Mucosa of rectum (tissue), 2 donors: Measurements from ENCODE around the gene BRIX1.

Source experiments
- H3K27ac ChIP-seq, 2 donors: one replicate each; pipeline ENCODE4 v1.7.0; 2013; ENCODE audit warnings: inconsistent platforms in 2 of 2, low read depth in 2 of 2, low read length in 2 of 2
- H3K27me3 ChIP-seq, 2 donors: one replicate each; pipeline ENCODE4 v1.7.0; 2013; ENCODE audit warnings: low read length in 2 of 2; ENCODE audit not compliant: control insufficient read depth in 2 of 2, insufficient read depth in 2 of 2
- H3K36me3 ChIP-seq, 2 donors: one replicate each; pipeline ENCODE4 v1.7.0; 2013; ENCODE audit warnings: low read length in 2 of 2; ENCODE audit not compliant: control insufficient read depth in 2 of 2, insufficient read depth in 2 of 2
- H3K4me1 ChIP-seq, 2 donors: one replicate each; pipeline ENCODE4 v1.7.0; 2013; ENCODE audit warnings: low read length in 2 of 2, mild to moderate bottlenecking in 1 of 2; ENCODE audit not compliant: control insufficient read depth in 2 of 2, insufficient read depth in 2 of 2
- H3K4me3 ChIP-seq, 2 donors: one replicate each; pipeline ENCODE4 v1.7.0; 2013; ENCODE audit warnings: low read length in 2 of 2
- H3K9ac ChIP-seq, 2 donors: one replicate each; pipeline ENCODE4 v1.7.0; 2013; ENCODE audit warnings: low read length in 2 of 2, low read depth in 1 of 2, mild to moderate bottlenecking in 1 of 2
- H3K9me3 ChIP-seq, 2 donors: one replicate each; pipeline ENCODE4 v1.7.0; 2013; ENCODE audit warnings: low read length in 2 of 2; ENCODE audit not compliant: control insufficient read depth in 2 of 2
- donor health status: healthy.
- donor health status: Normal muscosa, but diverticular disease.

Gene BRIX1

GRCh38 chr5:34915139-34915855 is at the start of gene BRIX1, which contains the start of gene RAD1:
TSS of gene BRIX1 (plus strand) at chr5:34915711. CDS start at chr5:34915739, 28 bp downstream.
TSS of gene RAD1 (minus strand) at chr5:34915504. CDS start at chr5:34914892, 612 bp downstream.
- Histone ChIP-seq H3K9ac (peak within 1 kb of the TSS; percentile 68 to 89), H3K27ac (peak within 1 kb of the TSS; percentile 83 to 85), H3K9me3 (no peaks in the 10 kb centered on the region), H3K4me1 (peaks cover 17 to 24% of the 10 kb centered on the region in 2 donors), H3K36me3 (peaks cover 12% of the 10 kb centered on the region in 2 donors), H3K4me3 (peak within 1 kb of the TSS; percentile 76 to 97), H3K27me3 (no peaks in the 10 kb centered on the region)

- H3K36me3 ChIP-seq, result no peaks in the 10 kb centered on the region
- no peak overlapping the region for H3K9ac ChIP-seq
- no peaks in the 10 kb centered on the region for H3K4me1 ChIP-seq
- H3K27ac ChIP-seq, result no peak overlapping the region
- no peaks in the 10 kb centered on the region for H3K9me3 ChIP-seq
- H3K27me3 ChIP-seq, result no peaks in the 10 kb centered on the region
- H3K4me3 ChIP-seq, result no peak overlapping the region
These were observed 48.5 kb upstream of the BRIX1 start for GRCh38 chr5:34866989-34867471.

GRCh38 chr5:34867660-34868059 is 47.9 kb upstream of the BRIX1 start:
- Histone ChIP-seq H3K36me3 (no peaks in the 10 kb centered on the region), H3K4me1 (no peaks in the 10 kb centered on the region), H3K27ac (no peak overlapping the region), H3K27me3 (no peaks in the 10 kb centered on the region), H3K4me3 (no peak overlapping the region), H3K9ac (no peak overlapping the region), H3K9me3 (no peaks in the 10 kb centered on the region)

GRCh38 chr5:34868791-34869190 is 46.7 kb upstream of the BRIX1 start:
- Histone ChIP-seq H3K4me1 (no peaks in the 10 kb centered on the region), H3K27me3 (no peaks in the 10 kb centered on the region), H3K9ac (no peak overlapping the region), H3K36me3 (no peaks in the 10 kb centered on the region), H3K9me3 (no peaks in the 10 kb centered on the region), H3K4me3 (no peak overlapping the region), H3K27ac (no peak overlapping the region)

GRCh38 chr5:34869256-34869655 is 46.3 kb upstream of the BRIX1 start:
- Histone ChIP-seq H3K36me3 (no peaks in the 10 kb centered on the region), H3K9ac (no peak overlapping the region), H3K4me3 (no peak overlapping the region), H3K27ac (no peak overlapping the region), H3K4me1 (no peaks in the 10 kb centered on the region), H3K27me3 (no peaks in the 10 kb centered on the region), H3K9me3 (no peaks in the 10 kb centered on the region)

- no peaks in the 10 kb centered on the region for H3K9me3 ChIP-seq
- H3K27me3 ChIP-seq, result no peaks in the 10 kb centered on the region
- H3K4me1 ChIP-seq, result no peaks in the 10 kb centered on the region
- H3K27ac ChIP-seq, result no peak overlapping the region
- no peaks in the 10 kb centered on the region for H3K36me3 ChIP-seq
- H3K4me3 ChIP-seq, result no peak overlapping the region
- no peak overlapping the region for H3K9ac ChIP-seq
These were observed 45.1 kb upstream of the BRIX1 start for GRCh38 chr5:34870382-34870781.

- H3K36me3 ChIP-seq, result no peaks in the 10 kb centered on the region
- H3K27ac ChIP-seq, result no peak overlapping the region
- no peaks in the 10 kb centered on the region for H3K9me3 ChIP-seq
- no peaks in the 10 kb centered on the region for H3K27me3 ChIP-seq
- H3K4me3 ChIP-seq, result no peak overlapping the region
- no peak overlapping the region for H3K9ac ChIP-seq
- no peaks in the 10 kb centered on the region for H3K4me1 ChIP-seq
These were observed 39.2 kb upstream of the BRIX1 start for GRCh38 chr5:34876275-34876674.

- Histone ChIP-seq H3K9me3 (no peaks in the 10 kb centered on the region), H3K9ac (no peak overlapping the region), H3K4me3 (no peak overlapping the region), H3K27me3 (no peaks in the 10 kb centered on the region), H3K27ac (no peak overlapping the region), H3K36me3 (no peaks in the 10 kb centered on the region), H3K4me1 (no peaks in the 10 kb centered on the region)
These were observed 34.3 kb upstream of the BRIX1 start for GRCh38 chr5:34881246-34881645.

GRCh38 chr5:34886392-34887119 is 29.0 kb upstream of the BRIX1 start:
- no peaks in the 10 kb centered on the region for H3K9me3 ChIP-seq
- no peaks in the 10 kb centered on the region for H3K36me3 ChIP-seq
- no peaks in the 10 kb centered on the region for H3K4me1 ChIP-seq
- H3K4me3 ChIP-seq, result no peak overlapping the region
- H3K9ac ChIP-seq, result no peak overlapping the region
- H3K27ac ChIP-seq, result no peak overlapping the region
- H3K27me3 ChIP-seq, result no peaks in the 10 kb centered on the region

- H3K4me3 ChIP-seq, result no peak overlapping the region
- no peaks in the 10 kb centered on the region for H3K36me3 ChIP-seq
- H3K9me3 ChIP-seq, result no peaks in the 10 kb centered on the region
- no peaks in the 10 kb centered on the region for H3K27me3 ChIP-seq
- no peak overlapping the region for H3K9ac ChIP-seq
- no peak overlapping the region for H3K27ac ChIP-seq
- no peaks in the 10 kb centered on the region for H3K4me1 ChIP-seq
These were observed 26.1 kb upstream of the BRIX1 start for GRCh38 chr5:34889394-34889793.
